HG02970 (cell line): Measurements from ENCODE around the gene MAG.

Experiments
- ATAC-seq: cut with Tn5 transposase; IDR thresholded peaks from one replicate; pipeline ENCODE4 v1.9.1; 2021; ENCODE audit warnings: mild to moderate bottlenecking, moderate library complexity, moderate number of reproducible peaks; ENCODE audit not compliant: unreplicated experiment, low FRiP score

The MAG gene

GRCh38 chr19:35264268-35265125, 27.5 kb upstream of the MAG start:
- no peak for ATAC-seq

- no peak for ATAC-seq
Observed at GRCh38 chr19:35265126-35265899, 26.6 kb upstream of the MAG start.

GRCh38 chr19:35265900-35266519, 26.0 kb upstream of the MAG start:
- no peak for ATAC-seq

DNA sequence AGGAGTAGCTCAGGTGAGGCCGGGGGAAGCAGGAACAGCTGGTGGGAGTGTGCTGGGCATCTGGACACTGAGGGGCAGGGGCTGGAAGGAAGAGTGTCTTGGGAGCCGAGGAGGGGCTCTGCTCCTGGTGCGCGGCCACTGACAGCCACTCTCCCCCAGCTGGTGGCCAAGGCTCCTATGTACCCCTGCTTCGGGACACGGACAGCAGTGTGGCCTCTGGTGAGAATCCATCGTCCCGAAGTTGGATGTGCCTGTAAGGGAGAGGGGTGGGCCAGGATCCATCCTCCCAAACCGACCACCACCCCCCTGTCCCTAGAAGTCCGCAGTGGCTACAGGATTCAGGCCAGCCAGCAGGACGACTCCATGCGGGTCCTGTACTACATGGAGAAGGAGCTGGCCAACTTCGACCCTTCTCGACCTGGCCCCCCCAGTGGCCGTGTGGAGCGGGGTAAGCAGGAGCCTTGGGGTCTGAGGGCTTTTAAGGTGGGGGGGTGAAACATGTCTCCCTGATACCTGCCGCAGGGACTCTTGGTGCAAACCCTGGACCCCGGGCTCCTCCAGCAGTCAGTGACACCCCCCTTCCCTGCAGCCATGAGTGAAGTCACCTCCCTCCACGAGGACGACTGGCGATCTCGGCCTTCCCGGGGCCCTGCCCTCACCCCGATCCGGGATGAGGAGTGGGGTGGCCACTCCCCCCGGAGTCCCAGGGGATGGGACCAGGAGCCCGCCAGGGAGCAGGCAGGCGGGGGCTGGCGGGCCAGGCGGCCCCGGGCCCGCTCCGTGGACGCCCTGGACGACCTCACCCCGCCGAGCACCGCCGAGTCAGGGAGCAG, 25.2 kb upstream of the MAG start:
- ATAC-seq: no peak

DNA sequence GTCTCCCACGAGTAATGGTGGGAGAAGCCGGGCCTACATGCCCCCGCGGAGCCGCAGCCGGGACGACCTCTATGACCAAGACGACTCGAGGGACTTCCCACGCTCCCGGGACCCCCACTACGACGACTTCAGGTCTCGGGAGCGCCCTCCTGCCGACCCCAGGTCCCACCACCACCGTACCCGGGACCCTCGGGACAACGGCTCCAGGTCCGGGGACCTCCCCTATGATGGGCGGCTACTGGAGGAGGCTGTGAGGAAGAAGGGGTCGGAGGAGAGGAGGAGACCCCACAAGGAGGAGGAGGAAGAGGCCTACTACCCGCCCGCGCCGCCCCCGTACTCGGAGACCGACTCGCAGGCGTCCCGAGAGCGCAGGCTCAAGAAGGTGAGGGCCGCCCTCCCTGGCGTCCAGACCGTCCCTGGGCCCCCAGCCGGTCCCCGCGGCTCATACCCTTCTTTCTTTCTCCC, 24.6 kb upstream of the MAG start:
- ATAC-seq: no peak

DNA sequence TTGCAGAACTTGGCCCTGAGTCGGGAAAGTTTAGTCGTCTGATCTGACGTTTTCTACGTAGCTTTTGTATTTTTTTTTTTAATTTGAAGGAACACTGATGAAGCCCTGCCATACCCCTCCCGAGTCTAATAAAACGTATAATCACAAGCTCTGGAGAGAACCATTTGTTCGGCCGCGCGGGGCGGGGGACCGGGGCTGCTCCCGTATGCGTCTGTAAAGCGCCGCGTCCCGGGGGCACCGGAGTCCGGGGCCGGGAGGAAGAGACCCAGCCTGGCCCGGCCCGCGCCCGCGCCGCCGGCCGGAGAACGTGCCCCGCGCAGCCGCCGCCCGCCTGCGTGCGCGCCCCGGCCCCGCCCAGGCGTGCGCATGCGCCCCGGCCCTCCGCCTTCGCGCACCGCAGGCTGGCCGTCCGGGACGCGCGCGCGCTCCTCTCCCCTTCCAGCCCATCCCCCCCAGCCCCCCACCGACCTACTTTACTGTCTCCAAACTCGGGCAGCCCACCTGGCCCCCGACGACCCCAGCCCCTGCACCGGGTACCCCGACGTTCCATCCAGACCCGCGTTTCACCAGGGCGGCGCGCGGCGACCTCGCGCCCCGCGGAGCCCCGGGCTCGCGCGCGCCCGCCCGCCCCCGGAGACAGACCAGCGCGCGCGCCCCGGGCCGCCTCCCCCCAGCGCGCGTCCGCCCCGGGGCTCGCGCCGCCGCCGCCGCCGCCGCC, 24.0 kb upstream of the MAG start:
- peak; percentile 44 for ATAC-seq

DNA sequence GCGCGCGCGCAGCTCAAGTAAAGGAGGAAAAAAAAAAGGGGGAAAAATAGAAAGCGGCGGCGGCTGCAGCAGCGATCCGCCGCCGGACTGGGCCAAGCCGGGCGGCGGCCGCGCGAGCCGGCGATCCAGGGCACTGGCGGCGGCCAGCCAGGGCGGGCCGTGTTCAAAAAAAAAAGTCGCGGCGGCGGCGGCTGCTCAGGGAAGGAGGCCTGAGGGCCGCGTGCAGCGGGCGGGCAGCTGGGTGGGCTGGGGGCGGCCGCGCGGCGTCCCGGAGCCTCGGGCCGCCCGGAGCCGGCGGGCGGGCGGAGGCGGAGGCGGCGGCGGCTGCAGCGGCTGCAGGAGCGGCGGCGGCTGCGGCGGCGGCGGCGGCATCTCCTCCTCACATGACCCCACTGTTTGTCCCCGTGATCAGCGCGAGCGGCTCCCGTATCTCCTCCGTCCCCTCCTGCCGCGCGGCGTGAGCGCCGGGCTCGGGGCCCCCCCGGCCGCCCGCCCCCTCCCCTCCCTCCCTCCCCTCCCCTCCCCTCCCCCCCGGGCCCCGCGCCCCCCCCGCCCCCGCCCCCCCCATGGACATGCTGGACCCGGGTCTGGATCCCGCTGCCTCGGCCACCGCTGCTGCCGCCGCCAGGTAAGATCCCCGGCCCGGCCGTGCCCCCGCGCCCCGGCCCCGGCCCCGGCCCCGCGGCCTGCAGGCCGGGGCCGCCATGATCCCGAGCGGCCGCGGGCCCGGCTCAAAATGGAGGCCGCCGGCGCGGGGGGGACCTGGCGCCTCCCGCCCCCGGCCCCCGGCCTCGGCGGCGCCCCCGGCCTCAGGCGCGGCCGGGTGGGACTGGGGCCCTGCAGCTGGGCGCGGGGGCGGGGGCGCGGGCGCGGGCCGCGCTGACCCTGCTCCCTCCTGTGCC, 23.2 kb upstream of the MAG start, which contains the start of gene USF2:
Gene USF2, plus strand, starts transcription at position 427 of the 902 bp plus-strand sequence. Its CDS starts 140 bp downstream, at position 567.
- peak; percentile 24 for ATAC-seq

DNA sequence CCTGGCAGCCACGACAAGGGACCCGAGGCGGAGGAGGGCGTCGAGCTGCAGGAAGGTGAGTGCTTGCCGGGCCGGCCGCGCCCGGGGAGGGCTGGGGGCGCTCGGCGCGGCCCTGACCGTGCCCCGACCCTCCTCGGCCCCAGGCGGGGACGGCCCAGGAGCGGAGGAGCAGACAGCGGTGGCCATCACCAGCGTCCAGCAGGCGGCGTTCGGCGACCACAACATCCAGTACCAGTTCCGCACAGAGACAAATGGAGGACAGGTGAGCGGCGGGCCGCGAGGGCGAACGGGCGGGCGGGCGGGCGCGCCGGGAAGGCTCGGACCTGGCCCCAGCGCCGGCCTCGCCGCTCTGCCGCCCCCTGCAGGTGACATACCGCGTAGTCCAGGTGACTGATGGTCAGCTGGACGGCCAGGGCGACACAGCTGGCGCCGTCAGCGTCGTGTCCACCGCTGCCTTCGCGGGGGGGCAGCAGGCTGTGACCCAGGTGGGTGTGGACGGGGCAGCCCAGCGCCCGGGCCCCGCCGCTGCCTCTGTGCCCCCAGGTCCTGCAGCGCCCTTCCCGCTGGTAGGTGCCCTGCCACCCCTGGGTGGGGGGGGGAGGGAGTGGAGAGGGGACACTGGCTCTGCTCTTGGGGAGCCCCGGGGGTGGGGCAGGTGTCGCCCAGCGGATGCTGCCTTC, 22.4 kb upstream of the MAG start:
- peak; percentile 50 for ATAC-seq

- ATAC-seq: no peak
Observed at GRCh38 chr19:35270381-35270811, 21.6 kb upstream of the MAG start.

DNA sequence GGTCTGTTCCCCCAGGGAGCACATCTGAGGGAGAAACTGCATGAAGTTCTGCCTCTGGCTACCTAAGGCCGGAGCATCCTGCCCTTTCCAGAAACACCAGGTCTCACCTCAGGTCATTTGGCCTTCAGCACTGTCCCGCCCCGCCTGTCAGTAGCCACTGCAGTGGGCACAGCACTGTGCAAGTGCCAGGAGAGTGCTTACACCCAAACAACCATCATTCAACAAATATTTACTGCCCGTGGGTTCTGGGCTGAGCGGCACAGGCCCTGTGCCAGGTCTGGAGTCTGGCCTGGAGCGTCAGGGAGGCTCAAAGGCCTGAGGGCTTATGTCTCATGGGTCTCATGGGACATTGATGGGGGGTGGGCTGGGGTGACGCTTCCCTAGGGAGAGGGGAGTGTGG, 20.4 kb upstream of the MAG start:
- ATAC-seq: no peak

DNA sequence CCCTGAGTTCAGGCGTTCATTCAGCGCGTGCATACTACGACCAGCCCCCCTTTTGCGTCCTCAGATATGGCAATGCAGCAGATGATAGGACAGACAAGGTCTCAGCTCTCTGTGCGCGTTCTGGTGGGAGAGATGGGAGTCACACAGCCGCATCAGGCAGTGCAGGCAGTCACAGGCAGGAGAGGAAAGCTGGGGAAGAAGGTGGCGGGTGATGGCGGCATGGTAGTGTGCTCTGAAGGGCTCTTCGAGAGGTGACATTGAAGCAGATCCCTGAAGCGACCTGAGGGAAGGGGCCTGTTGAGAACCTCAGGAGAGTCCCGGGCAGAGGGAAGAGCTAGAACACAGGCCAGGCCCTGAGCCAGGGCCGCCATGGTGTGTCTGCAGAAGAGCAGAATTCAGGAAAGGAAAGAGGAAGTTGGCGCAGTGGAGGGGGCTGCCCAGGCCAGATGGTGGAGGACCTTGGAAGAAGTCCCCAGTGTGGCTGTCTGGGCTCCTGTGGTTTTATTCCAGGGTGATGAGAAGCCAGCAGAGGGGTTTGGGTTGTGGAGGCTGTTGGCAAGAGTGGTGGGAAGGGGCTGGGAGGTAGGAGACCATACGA, 19.7 kb upstream of the MAG start:
- ATAC-seq: no peak

DNA sequence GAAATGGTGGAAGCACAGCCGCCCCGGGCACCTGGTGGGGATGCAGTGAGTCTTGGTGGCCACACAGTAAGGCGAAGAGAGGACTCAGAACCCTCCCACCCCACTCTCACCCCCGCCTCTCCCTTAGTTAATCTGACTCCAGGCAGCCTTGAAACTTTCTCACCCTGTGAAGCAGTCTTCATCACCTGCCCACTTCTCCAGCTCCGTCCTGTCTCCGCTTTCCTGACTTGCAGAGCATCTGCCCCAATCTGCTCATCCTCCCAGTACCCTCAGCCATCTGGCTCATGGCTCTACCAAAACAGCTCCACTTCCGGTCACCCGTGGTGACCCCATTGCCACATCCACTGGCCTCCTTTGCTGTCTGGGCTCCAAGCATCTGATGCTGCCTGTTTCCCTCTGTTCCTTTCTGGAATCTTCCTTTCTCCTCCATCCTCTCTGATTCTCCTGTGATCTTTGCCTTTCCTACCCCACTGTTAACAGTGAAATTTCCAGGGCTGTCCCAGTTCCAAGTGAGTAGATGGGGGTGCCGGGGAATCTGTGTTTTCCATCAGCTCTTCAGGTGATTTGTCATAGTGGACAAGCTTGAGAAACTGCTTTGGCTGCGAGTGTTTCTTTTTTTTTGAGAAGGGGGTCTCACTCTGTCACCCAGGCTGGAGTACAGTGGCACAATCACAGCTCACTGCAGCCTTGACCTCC, 18.9 kb upstream of the MAG start:
- no peak for ATAC-seq

DNA sequence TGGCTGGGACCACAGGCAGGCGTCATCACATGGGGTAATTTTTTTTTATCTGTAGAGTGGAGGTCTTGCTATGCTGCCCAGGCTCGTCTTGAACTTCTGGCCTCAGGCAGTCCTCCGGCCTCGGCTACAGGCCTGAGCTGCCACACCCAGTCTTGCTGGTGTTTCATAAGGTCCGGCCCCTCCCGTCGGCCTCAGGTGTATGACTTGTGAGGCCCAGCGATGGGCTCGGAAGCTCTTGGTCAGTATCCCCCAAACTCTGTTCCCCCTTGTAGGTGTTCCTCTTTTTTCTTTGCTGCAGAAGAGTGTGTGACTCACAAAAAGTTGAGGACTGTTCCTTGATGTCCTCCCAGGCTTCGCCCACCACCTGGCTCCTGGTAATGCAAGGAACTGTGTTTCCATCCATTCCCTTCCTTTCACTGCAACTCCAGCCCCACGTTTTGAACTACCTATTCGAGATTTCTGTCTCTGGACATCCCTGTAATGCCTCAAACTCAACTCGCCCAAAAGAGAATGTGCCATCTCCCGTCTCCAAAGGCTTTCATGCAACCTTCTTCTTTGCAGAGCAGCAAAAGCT, 18.2 kb upstream of the MAG start:
- ATAC-seq: no peak

GRCh38 chr19:35274323-35274722, 17.6 kb upstream of the MAG start:
- ATAC-seq: no peak

DNA sequence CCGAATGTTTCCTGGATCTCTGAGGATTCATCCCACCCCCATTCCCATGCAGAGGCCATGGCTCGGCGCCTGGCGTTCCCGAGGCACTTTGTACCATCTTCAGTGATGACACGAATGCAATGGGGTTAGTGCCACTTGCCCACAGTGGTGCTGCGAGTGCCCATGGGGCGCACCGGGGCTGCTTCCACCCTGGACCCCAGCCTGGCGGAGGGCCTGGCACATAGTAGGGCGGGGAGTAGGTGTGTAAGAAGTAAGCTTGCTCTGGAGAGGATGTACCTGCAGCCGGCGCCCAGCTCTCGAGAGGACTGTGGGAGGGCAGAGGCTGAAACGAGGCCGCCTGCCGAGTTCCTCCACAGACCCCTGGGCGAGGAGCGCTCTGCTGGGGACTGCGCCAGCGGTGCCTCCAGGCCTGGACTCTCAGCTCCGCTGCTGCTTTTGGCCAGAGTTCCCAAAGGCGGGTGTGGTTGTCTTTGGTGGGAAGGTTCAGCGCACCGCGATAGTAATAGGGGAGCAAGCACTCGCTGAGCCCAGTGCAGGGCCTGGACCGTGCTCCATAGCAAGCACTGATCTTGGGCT, 15.2 kb upstream of the MAG start:
- no peak for ATAC-seq

DNA sequence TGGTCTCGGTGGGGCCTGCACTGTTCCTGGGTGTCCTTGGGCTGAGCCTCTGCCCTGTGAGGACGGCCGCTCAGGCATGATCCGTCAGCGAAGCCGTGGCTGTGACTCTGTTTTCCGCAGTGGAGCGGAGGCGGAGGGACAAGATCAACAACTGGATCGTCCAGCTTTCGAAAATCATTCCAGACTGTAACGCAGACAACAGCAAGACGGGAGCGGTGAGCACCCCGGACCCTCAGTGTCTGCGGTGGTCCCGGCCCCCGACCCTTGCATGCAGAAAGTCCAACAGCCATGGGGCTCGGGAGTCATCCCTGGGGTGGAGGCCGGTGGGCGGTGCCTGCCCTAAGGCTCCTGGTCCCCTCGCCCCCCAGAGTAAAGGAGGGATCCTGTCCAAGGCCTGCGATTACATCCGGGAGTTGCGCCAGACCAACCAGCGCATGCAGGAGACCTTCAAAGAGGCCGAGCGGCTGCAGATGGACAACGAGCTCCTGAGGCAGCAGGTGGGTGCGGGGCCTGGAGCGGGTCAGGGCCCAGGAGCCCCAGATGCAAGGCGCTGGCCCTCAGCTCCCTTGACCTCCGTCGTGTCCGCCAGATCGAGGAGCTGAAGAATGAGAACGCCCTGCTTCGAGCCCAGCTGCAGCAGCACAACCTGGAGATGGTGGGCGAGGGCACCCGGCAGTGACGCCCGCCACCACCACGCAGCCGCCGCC, 13.2 kb upstream of the MAG start:
- no peak for ATAC-seq
